GM19455 (cell line): ENCODE measurements around the gene MACROD2.

Source experiments
- ATAC-seq: cut with Tn5 transposase; IDR thresholded peaks from one replicate; pipeline ENCODE4 v1.9.1; 2021; ENCODE audit not compliant: unreplicated experiment

The MACROD2 gene

GRCh38 chr20:14790190-14790589 lies 794.9 kb downstream of the MACROD2 start:
- no peak for ATAC-seq

GRCh38 chr20:14790771-14791620 lies 795.7 kb downstream of the MACROD2 start:
- no peak for ATAC-seq

- ATAC-seq: no peak
Measured at GRCh38 chr20:14792915-14793314, 797.6 kb downstream of the MACROD2 start.

GRCh38 chr20:14799545-14800216 lies 804.4 kb downstream of the MACROD2 start:
- ATAC-seq: no peak

- no peak for ATAC-seq
Measured at GRCh38 chr20:14800707-14801425, 805.5 kb downstream of the MACROD2 start.

GRCh38 chr20:14801591-14802325 lies 806.4 kb downstream of the MACROD2 start:
- no peak for ATAC-seq

- no peak for ATAC-seq
Measured at GRCh38 chr20:14807224-14807623, 811.9 kb downstream of the MACROD2 start.

GRCh38 chr20:14815340-14815739 lies 820.0 kb downstream of the MACROD2 start:
- ATAC-seq: no peak

GRCh38 chr20:14816471-14816870 lies 821.2 kb downstream of the MACROD2 start:
- ATAC-seq: no peak

- no peak for ATAC-seq
Measured at GRCh38 chr20:14817101-14817500, 821.8 kb downstream of the MACROD2 start.

- no peak for ATAC-seq
Measured at GRCh38 chr20:14820771-14821170, 825.5 kb downstream of the MACROD2 start.

GRCh38 chr20:14821251-14821650 lies 825.9 kb downstream of the MACROD2 start:
- ATAC-seq: no peak

GRCh38 chr20:14824996-14825395 lies 829.7 kb downstream of the MACROD2 start:
- no peak for ATAC-seq

GRCh38 chr20:14826543-14827313 lies 831.4 kb downstream of the MACROD2 start:
- ATAC-seq: no peak

- ATAC-seq: no peak
Measured at GRCh38 chr20:14828459-14828858, 833.1 kb downstream of the MACROD2 start.

GRCh38 chr20:14829906-14830305 lies 834.6 kb downstream of the MACROD2 start:
- ATAC-seq: no peak

GRCh38 chr20:14830466-14830865 lies 835.1 kb downstream of the MACROD2 start:
- peak; percentile 69 for ATAC-seq

- ATAC-seq: peak; percentile 6
Measured at GRCh38 chr20:14830899-14831298, 835.6 kb downstream of the MACROD2 start.

- ATAC-seq: peak; percentile 60
Measured at GRCh38 chr20:14832630-14833029, 837.3 kb downstream of the MACROD2 start.
